ENCODE data around the gene FOCAD. TPM values are rescaled to one million over a fixed set of nuclear protein-coding genes. Genes with fewer than 3 reads are reported as not detected.

FOCAD gene
- total RNA-seq, 1 donor = 45.6 TPM

DNA sequence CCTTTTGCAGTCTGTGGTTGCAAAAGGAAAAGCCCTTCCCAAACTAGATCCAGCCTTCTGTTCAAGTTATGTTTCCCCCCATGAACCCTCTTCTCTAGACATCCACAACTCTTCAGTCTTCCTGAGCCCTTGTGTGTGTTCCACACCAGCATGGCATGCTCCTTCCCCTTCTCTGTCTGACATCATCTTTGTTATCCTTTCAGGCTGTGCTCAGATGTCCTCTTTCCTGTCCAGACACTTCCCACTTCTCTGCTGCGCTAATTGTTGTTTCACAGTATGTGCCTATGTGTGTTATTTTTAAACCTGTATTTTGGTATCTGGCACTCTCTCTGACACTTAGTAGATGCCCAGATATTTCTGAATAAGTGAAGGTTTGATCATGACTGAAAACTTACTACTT lies 38.2 kb downstream of the FOCAD start:
- DNase-seq (ENCODE audit: insufficient read length, low spot score, missing footprints) = no peak
- no peaks in the 10 kb centered on the region for H3K79me2 ChIP-seq (ENCODE audit: insufficient read depth, low read length)
- no peak overlapping the region for H3K4me2 ChIP-seq (ENCODE audit: insufficient read depth, low read length)
- H3K4me1 ChIP-seq (ENCODE audit: insufficient read depth, low read length) = no peaks in the 10 kb centered on the region
- no peaks in the 10 kb centered on the region for H3K27me3 ChIP-seq (ENCODE audit: insufficient read depth, low read length)
- no peak overlapping the region for H3K4me3 ChIP-seq (ENCODE audit: insufficient read depth, low read length)
- H3K27ac ChIP-seq (ENCODE audit: low read depth, low read length) = no peak overlapping the region
- H3K9me3 ChIP-seq (ENCODE audit: low read depth, low read length) = no peaks in the 10 kb centered on the region
- peaks cover 4% of the 10 kb centered on the region for H4K20me1 ChIP-seq (ENCODE audit: insufficient read depth, low read length)
- no peak overlapping the region for H2AFZ ChIP-seq (ENCODE audit: low read length)
- H3K36me3 ChIP-seq (ENCODE audit: insufficient read depth, low read length) = peaks cover 4% of the 10 kb centered on the region
- TF ChIP-seq, protein P1, sequence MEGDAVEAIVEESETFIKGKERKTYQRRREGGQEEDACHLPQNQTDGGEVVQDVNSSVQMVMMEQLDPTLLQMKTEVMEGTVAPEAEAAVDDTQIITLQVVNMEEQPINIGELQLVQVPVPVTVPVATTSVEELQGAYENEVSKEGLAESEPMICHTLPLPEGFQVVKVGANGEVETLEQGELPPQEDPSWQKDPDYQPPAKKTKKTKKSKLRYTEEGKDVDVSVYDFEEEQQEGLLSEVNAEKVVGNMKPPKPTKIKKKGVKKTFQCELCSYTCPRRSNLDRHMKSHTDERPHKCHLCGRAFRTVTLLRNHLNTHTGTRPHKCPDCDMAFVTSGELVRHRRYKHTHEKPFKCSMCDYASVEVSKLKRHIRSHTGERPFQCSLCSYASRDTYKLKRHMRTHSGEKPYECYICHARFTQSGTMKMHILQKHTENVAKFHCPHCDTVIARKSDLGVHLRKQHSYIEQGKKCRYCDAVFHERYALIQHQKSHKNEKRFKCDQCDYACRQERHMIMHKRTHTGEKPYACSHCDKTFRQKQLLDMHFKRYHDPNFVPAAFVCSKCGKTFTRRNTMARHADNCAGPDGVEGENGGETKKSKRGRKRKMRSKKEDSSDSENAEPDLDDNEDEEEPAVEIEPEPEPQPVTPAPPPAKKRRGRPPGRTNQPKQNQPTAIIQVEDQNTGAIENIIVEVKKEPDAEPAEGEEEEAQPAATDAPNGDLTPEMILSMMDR (IDR thresholded peaks at IDR 0.05; ENCODE audit: extremely low read depth, low read depth, low read length) = no peak

DNA sequence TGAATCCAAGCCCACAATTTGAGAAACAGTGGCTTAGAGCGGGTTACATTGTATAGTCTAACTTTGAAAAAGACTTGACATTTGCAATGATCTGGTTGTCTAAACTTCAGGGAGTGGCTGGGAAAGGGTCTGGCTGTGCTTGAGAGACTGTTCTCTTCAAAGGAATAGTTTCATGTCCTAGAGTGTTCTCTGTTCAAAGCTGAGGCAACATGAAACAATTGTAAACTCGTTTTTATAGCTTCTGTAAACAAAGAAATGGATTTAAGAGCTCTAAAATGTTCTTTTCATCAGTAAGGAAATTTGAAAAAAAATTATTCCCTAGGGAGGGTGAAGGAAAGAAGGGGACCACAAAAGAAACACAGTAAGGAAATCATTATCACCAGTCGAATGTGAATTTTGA lies 41.6 kb downstream of the FOCAD start:
- Histone ChIP-seq H3K4me3 (ENCODE audit: insufficient read depth, low read length) (no peak overlapping the region), H3K27ac (ENCODE audit: low read depth, low read length) (no peak overlapping the region), H3K9me3 (ENCODE audit: low read depth, low read length) (no peaks in the 10 kb centered on the region), H3K4me2 (ENCODE audit: insufficient read depth, low read length) (no peak overlapping the region), H3K79me2 (ENCODE audit: insufficient read depth, low read length) (no peaks in the 10 kb centered on the region), H3K27me3 (ENCODE audit: insufficient read depth, low read length) (no peaks in the 10 kb centered on the region), H3K36me3 (ENCODE audit: insufficient read depth, low read length) (peaks cover 4% of the 10 kb centered on the region), H3K4me1 (ENCODE audit: insufficient read depth, low read length) (no peaks in the 10 kb centered on the region), H4K20me1 (ENCODE audit: insufficient read depth, low read length) (no peaks in the 10 kb centered on the region), H2AFZ (ENCODE audit: low read length) (no peak overlapping the region)
- DNase-seq (ENCODE audit: insufficient read length, low spot score, missing footprints) = no peak
- TF ChIP-seq, protein P1 (IDR thresholded peaks at IDR 0.05; ENCODE audit: extremely low read depth, low read depth, low read length) = no peak

DNA sequence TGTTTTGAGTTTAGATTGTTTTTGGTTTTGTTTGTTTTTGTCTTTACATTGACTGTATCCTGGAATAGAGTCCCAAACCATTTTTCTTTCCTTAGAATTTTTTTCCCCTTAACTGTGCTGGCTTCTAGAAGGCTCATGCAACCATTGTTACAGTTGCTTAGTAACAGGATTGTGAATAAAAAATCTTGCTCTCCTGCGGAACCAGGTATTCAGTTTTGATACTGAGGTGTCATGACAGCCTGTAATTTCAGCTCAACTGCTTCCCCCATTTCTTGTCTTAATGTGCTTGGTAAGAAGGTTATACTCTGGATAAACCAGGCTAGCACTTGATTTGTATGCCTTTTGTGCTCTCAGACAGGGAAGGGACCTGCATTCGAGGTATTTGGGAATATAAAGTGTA lies 42.1 kb downstream of the FOCAD start:
- Histone ChIP-seq H3K4me1 (ENCODE audit: insufficient read depth, low read length) (no peaks in the 10 kb centered on the region), H3K4me3 (ENCODE audit: insufficient read depth, low read length) (no peak overlapping the region), H2AFZ (ENCODE audit: low read length) (no peak overlapping the region), H3K4me2 (ENCODE audit: insufficient read depth, low read length) (no peak overlapping the region), H3K79me2 (ENCODE audit: insufficient read depth, low read length) (no peaks in the 10 kb centered on the region), H4K20me1 (ENCODE audit: insufficient read depth, low read length) (no peaks in the 10 kb centered on the region), H3K27ac (ENCODE audit: low read depth, low read length) (no peak overlapping the region), H3K27me3 (ENCODE audit: insufficient read depth, low read length) (no peaks in the 10 kb centered on the region), H3K36me3 (ENCODE audit: insufficient read depth, low read length) (peaks cover under 1% of the 10 kb centered on the region), H3K9me3 (ENCODE audit: low read depth, low read length) (no peaks in the 10 kb centered on the region)
- TF ChIP-seq, protein P1 (IDR thresholded peaks at IDR 0.05; ENCODE audit: extremely low read depth, low read depth, low read length) = no peak
- DNase-seq (ENCODE audit: insufficient read length, low spot score, missing footprints) = no peak

DNA sequence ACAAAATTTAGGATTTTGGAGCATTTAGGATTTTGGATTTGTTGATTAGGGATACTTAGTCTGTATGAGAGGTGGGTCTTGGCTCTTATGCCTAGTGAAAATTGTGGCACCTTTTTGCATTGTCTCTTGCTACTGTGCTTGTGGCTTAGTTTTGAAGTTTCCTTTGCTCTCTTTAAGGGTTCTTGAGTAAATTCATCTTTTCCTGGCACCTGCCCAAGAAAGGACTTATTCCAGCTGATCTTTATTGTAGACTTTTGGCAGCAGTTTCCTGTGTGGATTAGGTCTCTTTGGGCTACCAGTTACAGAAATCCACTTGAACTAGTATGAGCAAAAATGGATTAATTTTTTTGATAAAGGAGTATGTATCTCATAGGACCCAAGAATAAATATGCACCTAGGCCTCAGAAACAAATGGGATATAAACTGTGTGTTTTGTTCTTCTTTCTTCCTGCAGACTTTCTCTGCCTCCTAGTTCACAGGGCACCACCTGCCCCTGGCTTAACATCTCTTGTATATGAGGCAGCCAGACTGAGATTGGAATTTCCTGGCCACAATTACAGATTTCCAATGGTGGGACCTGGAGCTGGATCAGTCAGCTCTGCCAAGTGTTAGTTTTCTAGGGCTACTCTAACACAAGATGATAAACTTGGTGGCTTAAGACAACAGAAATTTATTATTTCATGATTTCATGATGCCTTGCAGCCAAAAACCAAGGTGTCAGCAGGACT lies 44.6 kb downstream of the FOCAD start:
- Histone ChIP-seq H3K4me2 (ENCODE audit: insufficient read depth, low read length) (no peak overlapping the region), H3K4me3 (ENCODE audit: insufficient read depth, low read length) (no peak overlapping the region), H3K9me3 (ENCODE audit: low read depth, low read length) (no peaks in the 10 kb centered on the region), H3K4me1 (ENCODE audit: insufficient read depth, low read length) (peaks cover 8% of the 10 kb centered on the region), H3K36me3 (ENCODE audit: insufficient read depth, low read length) (no peaks in the 10 kb centered on the region), H3K79me2 (ENCODE audit: insufficient read depth, low read length) (no peaks in the 10 kb centered on the region), H3K27me3 (ENCODE audit: insufficient read depth, low read length) (no peaks in the 10 kb centered on the region), H3K27ac (ENCODE audit: low read depth, low read length) (no peak overlapping the region), H2AFZ (ENCODE audit: low read length) (no peak overlapping the region), H4K20me1 (ENCODE audit: insufficient read depth, low read length) (no peaks in the 10 kb centered on the region)
- no peak for DNase-seq (ENCODE audit: insufficient read length, low spot score, missing footprints)
- TF ChIP-seq, protein P1 (IDR thresholded peaks at IDR 0.05; ENCODE audit: extremely low read depth, low read depth, low read length) = no peak
